BE2C (cell line): Measurements from ENCODE around the gene AKIRIN2. TPM values are rescaled to one million over a fixed set of nuclear protein-coding genes. Genes with fewer than 3 reads are reported as not detected.
A peak's percentile ranks its signal among the peaks of the same experiment; 100 is the strongest.

Experiments
- DNase-seq: peaks from one replicate; pipeline ENCODE4 v3.0.0-alpha.2; 2020
- H3K27me3 ChIP-seq: fragments of 250-450 bp; sonication (Bioruptor Pico); 2 replicates; pipeline ENCODE4 v1.5.1; 2020; ENCODE audit warnings: mild to moderate bottlenecking
- H3K36me3 ChIP-seq: fragments of 250-450 bp; sonication (Bioruptor Pico); 2 replicates; pipeline ENCODE4 v1.5.1; 2020; ENCODE audit warnings: mild to moderate bottlenecking
- H3K4me1 ChIP-seq: fragments of 250-450 bp; sonication (Bioruptor Pico); 2 replicates; pipeline ENCODE4 v1.5.1; 2020
- H3K4me3 ChIP-seq: 2 replicates; pipeline ENCODE4 v1.5.1; 2011; ENCODE audit warnings: low read depth, low read length
- H3K9me3 ChIP-seq: fragments of 250-450 bp; sonication (Bioruptor Pico); 2 replicates; pipeline ENCODE4 v1.5.1; 2020
- polyA plus RNA-seq: library from polyadenylated mRNA; unstranded; fragments of >200 nt; gene quantifications from one replicate; pipeline ENCODE4 v1.2.1, GENCODE V29; 2012; ENCODE audit warnings: low read depth, missing spikeins; ENCODE audit not compliant: insufficient read length, insufficient read depth
- TF ChIP-seq, protein P1 (sequence below): IDR thresholded peaks from 2 replicates; pipeline ENCODE4 v1.5.1; 2012; ENCODE audit warnings: mild to moderate bottlenecking, low read depth, low read length

AKIRIN2 gene
- polyA plus RNA-seq, result 61.8 TPM

DNA sequence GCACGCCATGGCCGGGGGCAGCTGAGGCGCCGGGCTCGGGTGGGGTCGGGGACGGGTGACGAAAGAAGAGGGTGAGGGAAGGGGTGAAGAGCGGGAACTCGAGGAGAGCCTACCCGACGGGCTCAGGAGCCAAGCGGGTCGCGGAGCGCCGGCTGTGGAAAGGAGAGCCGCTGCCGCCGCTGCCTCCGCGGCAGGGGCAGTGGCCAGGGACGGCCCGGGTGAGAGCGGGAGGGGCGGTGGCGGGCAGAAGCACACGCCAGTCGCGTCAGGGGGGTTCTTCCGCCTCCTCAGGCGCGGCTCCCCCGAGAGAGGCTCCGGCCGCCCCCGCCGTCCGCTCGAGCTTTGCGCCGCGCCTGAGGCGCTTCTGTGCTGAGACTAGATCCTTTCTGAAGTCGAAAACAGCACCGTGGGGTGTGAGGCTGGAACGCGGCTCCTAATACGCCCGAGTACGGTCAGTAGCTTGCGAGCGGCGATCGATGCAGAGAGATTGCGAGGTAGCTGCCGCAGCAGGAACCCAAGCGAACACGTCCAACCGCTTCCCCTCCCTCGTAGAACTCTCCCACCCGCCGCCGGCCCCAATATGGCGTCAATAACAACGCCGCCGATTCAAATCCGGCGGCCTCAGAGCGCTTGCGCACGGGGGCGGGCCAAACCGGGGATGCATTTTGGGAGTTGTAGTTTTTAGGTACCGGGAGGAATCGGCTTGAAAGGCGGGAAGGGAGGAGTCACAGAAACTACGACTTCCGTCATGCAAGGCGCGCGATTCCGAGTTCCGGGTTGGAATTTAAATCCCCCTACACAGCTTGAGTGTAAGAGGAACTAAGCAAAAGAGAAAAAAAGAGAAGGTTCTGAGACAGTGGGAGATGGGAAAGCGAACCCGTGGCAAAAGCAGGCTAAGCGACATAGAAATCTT lies at the start of gene AKIRIN2:
AKIRIN2 (minus strand) TSS at position 558 of the 913 bp plus-strand sequence; CDS start at position 9, 549 bp downstream.
- peak; percentile 95 for DNase-seq
- no peaks in the 10 kb centered on the region; the same call in 1 of the 2 replicates for H3K36me3 ChIP-seq
- H3K4me1 ChIP-seq, result peaks cover 4% of the 10 kb centered on the region; the same call in 1 of the 2 replicates
- TF ChIP-seq, protein P1, sequence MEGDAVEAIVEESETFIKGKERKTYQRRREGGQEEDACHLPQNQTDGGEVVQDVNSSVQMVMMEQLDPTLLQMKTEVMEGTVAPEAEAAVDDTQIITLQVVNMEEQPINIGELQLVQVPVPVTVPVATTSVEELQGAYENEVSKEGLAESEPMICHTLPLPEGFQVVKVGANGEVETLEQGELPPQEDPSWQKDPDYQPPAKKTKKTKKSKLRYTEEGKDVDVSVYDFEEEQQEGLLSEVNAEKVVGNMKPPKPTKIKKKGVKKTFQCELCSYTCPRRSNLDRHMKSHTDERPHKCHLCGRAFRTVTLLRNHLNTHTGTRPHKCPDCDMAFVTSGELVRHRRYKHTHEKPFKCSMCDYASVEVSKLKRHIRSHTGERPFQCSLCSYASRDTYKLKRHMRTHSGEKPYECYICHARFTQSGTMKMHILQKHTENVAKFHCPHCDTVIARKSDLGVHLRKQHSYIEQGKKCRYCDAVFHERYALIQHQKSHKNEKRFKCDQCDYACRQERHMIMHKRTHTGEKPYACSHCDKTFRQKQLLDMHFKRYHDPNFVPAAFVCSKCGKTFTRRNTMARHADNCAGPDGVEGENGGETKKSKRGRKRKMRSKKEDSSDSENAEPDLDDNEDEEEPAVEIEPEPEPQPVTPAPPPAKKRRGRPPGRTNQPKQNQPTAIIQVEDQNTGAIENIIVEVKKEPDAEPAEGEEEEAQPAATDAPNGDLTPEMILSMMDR, result no peak
- no peaks in the 10 kb centered on the region for H3K9me3 ChIP-seq
- H3K27me3 ChIP-seq, result no peaks in the 10 kb centered on the region
- H3K4me3 ChIP-seq, result peak within 1 kb of the TSS; percentile 98

DNA sequence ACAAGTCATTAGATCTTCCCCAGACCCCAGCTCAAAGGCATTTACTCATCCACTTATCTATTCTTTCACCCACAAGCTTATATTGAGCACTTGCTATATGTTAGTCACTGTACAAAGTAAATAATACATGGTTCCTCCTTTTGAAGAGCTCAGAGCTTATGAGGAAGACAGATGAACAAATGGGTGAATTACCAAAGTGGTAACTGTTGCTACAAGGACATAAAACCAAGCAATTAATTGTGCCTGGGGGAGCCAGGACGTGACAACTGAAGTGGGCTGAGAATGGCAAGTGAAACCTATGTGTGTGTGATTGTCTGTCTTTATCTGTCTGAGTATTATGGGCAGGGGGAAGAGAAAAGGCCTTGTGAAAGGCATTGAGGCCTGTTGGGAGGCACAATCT lies 45.6 kb upstream of the AKIRIN2 start:
- DNase-seq, result no peak
- no peaks in the 10 kb centered on the region for H3K4me1 ChIP-seq
- no peak overlapping the region for H3K4me3 ChIP-seq
- no peaks in the 10 kb centered on the region for H3K36me3 ChIP-seq
- no peaks in the 10 kb centered on the region for H3K9me3 ChIP-seq
- TF ChIP-seq, protein P1, result no peak
- no peaks in the 10 kb centered on the region for H3K27me3 ChIP-seq

DNA sequence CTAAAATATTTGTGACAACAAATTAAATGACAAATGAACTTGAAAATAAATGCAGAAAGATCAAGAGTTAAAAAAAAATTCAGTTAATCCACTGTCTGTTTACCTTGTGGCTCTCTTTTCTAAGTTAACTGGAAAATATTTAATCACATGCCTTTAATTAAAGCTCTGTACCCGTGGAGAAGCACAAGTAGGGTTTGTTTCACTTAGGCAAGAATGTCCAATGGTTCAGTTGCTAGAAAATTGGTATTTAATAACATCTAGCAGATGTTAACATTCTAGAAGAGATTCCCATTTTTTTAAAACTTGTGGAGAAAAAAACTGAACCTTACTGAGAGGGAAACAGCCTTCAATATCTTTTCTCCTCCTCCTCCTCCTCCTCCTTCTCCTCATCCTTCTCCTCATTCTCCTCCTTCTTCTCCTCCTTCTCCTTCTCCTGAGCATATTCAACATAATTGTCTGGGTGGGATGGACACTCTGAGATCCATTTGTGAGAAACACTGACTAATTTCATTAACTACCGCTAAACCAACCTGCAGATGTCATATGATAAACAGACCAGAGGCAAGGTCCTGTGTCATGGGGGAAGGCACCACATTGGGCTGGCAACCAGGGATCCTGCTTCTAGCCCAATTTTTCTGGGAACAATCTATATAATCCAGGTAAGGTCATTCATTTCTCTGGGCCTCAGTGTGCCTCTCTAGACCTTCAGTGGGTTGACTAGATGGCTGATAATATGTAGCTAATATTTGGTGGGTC lies 44.1 kb upstream of the AKIRIN2 start:
- Histone ChIP-seq H3K36me3 (no peaks in the 10 kb centered on the region), H3K27me3 (no peaks in the 10 kb centered on the region), H3K9me3 (no peaks in the 10 kb centered on the region), H3K4me1 (no peaks in the 10 kb centered on the region), H3K4me3 (no peak overlapping the region)
- TF ChIP-seq, protein P1, result no peak
- DNase-seq, result no peak

DNA sequence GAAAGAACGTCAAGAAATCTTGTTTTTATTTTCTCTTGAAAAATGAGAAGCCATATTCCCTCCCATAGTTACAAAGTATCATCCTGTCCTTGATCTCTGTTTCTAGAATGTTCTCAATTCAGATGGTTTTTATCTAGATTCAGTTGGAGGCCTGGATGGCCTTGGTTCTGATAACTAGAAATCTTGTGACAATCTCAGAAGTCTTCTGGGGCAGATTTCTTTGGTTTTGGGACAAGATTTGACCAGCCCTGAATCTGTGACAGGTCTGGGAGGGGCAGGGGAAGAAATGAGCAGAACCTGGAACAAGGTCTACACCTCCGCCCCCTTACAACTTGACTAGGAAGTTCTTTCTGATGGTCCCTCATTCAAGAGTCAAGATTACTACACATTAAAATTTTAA lies 41.4 kb upstream of the AKIRIN2 start:
- Histone ChIP-seq H3K9me3 (no peaks in the 10 kb centered on the region), H3K27me3 (no peaks in the 10 kb centered on the region), H3K36me3 (no peaks in the 10 kb centered on the region), H3K4me1 (no peaks in the 10 kb centered on the region), H3K4me3 (no peak overlapping the region)
- no peak for DNase-seq
- TF ChIP-seq, protein P1, result no peak

DNA sequence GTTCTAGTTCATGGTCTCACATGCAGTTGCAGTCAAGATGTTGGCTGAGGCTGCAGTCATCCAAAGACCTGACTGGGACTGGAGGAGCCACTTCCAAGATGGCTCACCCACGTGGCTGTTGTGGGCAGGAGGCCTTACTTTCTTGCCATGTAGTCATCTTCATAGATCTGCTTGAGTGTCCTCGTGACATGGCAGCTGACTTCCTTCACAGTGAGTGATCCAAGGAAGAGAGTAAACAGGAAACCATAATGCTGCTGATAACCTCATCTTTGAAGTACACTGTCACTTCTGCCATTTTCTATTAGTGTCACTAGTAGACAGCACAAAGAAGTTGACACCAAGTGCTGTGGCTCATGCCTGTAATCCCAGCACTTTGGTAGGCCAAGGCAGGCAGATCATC lies 40.1 kb upstream of the AKIRIN2 start:
- Histone ChIP-seq H3K9me3 (no peaks in the 10 kb centered on the region), H3K36me3 (no peaks in the 10 kb centered on the region), H3K4me3 (no peak overlapping the region), H3K4me1 (no peaks in the 10 kb centered on the region), H3K27me3 (no peaks in the 10 kb centered on the region)
- TF ChIP-seq, protein P1, result no peak
- DNase-seq, result no peak
